Activated CD8-positive, alpha-beta memory T cell treated with anti-CD3 and anti-CD28 coated beads, Interleukin-2, amount 50 U/mL, for 1 hour (primary cell): ENCODE data around the gene NFATC3.
A peak's percentile ranks its signal among the peaks of the same experiment; 100 is the strongest.

ENCODE experiments used
- DNase-seq: peaks from one replicate; pipeline ENCODE4 v3.0.0-alpha.2; 2020; ENCODE audit errors: extremely low read depth

NFATC3 gene

DNA sequence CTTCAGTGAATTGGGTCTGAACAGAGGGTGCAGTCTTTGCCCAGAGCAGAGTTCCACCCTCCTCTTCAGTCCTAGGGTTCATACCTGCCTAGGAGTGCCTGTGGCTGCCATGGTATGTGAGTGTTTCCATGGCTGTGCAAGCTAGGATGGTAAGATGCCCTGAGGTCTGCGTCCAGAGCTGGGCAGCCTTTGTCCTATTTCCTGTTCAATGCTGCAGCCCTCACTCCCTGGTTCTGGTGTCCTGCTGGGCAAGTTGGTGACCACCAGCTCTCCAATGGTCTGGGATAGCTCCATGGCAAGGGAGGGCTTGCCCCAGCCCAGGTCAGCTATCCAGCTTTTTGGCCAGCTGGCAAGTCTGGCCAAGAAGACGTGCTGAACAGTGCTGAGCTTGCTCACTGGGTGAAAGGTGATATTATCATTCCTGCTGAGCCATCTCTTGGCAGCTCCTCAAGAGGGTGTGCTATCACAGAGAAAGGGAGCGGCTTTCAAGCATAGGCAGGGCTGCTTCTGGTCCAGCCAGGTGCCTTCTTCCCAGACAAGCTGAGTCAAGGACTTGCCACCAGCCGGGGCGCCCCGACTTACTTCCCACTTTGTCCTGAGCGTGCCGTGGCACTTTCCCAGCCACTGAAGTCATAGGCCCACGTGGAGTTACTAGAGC, 13.0 kb upstream of the NFATC3 start:
- DNase-seq: no peak

DNA sequence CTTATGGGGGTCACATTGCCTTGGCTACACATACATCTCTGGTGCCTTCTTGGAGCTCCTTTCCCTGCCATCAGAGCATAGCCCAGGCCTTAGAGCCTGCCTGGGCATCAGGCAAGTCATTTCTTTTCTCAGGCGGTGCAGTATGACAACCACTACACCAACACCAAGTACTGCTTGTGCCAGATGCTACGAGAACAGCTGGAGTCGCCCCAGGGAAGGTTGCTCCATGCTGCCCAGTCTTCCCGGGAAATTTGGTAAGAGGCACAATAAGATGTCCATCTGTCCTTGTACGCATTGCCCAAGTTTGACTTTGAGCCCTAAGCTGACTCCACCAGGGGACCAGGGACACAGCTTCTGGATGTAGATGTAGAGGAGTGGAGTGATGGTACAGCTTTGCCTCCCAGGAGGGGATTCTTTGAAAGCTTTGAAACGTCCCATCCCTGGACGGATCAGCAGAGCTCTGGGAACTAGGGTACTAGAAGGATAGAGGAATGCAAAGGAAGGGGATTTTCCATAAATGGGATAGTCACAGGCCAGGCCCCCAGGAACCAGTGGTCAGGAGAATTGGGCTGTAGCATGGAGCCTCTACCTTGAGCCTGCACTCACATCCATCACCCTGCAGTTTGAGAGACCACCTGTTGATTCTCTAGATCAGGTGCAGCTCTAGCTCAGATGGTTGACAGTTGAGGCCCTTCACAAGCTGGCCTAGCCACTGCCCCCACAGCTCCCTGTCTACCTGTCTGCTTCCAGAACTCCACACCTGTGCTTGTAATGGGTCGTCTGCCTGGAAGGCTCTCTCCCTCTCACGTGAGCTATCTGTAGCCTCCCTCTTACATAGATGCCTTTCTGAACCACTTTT, 11.0 kb upstream of the NFATC3 start:
- DNase-seq: no peak

DNA sequence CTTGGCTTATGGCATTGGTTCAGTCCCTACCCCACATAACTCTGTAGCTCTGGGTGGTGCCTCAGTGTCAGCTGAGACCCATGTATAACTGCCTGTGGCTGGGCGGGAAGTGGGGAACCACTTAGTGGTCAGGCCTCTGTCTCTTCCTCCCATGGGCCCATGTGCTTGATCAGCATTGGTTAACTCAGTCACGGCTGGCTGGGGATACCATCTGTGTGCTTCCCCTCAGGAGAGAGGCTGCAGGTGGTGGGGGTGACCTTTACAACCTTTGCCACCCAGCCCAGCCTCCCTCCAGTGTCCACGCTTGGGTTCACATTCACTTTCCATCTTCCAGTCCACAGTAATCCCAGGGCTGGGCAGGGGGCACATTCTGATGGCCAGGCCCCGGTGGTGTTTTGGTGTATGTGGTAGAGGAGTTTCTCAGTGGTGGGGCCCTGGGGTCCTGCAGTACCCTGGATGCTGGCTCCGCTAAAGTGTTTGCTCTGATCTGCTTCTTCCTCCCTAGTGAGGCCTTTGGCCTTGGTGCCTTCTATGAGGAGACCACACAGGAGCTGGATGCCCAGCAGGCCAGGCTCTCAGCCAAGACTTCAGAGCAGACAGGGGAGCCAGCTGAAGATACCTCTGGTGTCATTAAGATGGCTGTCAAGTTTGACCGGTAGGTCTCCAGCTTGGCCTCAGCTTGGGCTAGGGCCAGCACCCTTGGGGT, 10.2 kb upstream of the NFATC3 start:
- no peak for DNase-seq

DNA sequence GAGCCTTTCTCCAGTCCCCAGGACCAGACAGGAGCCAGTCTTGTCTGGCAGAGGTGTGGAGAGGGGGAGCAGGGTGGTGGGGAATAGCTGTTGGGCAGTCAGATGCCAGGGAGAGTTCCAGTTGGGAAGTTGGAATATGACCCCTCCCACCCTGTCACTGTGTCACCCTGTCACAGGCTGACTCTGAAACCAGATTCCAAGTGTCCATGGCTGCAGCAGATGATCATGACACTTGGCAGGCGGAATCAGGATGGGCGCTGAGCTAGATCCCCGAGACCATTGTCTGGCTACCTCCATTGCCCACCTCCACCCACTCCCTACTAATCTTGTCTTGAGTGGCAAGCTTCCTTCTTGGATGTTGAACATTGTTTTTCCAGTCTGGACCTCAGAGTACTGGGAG, 9.2 kb upstream of the NFATC3 start:
- no peak for DNase-seq

DNA sequence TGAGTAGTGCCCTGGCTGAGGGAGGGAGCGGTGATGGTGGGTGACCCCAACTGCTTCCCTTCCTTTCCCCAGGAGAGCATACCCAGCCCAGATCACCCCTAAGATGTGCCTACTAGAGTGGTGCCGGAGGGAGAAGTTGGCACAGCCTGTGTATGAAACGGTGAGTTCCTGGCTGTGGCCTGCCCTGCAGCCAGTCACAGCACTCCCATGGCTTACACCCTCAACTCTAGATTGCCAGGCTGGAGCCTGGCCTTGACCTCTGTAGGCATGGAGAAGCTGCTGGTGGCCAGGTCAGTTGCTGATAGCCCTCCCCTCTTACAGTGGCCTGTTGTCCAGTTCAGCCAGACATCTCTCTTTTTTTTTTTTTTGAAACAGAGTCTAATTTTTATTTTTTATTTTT, 8.6 kb upstream of the NFATC3 start:
- no peak for DNase-seq

DNA sequence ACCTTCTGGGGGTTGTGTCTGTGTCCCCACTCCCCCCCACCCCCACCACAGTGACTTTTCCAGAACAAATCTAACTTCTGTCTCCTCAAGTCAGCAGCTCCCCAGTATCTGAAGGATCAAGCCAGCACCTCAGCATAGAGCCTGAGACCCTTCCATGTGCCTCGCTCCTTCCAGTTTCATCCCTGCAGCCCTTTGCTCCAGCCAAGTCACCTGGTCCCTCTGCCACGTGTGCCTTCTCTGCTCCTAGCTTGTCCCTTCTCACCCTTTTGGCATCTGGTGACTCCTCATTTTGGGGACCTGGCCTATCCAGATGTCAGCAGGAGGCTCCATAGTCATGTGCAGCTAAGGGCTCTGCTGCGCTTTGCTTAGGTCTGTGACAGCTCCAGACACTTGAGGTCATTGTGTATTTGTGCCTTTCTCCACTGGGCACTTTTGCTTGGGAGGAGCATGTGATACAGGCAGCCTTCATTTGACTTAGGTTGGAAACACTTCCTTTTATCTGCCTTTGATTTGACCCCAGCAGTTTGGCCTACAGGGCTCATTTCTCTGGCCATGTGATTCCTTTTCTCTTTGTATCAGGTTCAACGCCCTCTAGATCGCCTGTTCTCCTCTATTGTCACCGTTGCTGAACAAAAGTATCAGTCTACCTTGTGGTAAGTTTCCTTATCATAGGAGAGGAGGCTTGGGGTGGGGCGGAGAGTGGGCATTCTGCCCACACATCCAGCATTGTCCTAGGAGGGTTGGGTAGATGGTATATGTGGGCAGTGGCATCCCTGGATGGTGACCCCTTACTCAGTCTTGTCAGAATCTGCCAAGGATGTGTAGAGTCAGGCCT, 7.1 kb upstream of the NFATC3 start:
- DNase-seq: no peak

DNA sequence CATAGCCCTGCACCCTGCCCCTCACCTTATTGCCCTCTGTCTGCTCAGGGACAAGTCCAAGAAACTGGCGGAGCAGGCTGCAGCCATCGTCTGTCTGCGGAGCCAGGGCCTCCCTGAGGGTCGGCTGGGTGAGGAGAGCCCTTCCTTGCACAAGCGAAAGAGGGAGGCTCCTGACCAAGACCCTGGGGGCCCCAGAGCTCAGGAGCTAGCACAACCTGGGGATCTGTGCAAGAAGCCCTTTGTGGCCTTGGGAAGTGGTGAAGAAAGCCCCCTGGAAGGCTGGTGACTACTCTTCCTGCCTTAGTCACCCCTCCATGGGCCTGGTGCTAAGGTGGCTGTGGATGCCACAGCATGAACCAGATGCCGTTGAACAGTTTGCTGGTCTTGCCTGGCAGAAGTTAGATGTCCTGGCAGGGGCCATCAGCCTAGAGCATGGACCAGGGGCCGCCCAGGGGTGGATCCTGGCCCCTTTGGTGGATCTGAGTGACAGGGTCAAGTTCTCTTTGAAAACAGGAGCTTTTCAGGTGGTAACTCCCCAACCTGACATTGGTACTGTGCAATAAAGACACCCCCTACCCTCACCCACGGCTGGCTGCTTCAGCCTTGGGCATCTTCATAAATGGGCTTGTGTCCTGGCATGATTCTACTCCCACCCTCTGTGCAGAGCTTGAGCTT, 6.3 kb upstream of the NFATC3 start:
- DNase-seq: no peak

DNA sequence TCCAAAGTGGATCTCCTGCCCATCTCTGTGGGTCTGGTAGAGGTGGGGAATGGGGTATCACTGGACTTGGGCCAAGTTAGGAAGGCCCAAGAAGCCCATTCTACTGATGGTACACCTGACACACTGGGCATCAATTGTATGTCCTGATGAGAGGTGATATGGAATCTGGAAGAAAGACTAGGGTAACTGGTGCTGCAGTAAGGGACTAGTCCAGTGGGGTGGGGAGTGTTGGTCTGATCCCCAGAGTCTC, 5.9 kb upstream of the NFATC3 start:
- no peak for DNase-seq

DNA sequence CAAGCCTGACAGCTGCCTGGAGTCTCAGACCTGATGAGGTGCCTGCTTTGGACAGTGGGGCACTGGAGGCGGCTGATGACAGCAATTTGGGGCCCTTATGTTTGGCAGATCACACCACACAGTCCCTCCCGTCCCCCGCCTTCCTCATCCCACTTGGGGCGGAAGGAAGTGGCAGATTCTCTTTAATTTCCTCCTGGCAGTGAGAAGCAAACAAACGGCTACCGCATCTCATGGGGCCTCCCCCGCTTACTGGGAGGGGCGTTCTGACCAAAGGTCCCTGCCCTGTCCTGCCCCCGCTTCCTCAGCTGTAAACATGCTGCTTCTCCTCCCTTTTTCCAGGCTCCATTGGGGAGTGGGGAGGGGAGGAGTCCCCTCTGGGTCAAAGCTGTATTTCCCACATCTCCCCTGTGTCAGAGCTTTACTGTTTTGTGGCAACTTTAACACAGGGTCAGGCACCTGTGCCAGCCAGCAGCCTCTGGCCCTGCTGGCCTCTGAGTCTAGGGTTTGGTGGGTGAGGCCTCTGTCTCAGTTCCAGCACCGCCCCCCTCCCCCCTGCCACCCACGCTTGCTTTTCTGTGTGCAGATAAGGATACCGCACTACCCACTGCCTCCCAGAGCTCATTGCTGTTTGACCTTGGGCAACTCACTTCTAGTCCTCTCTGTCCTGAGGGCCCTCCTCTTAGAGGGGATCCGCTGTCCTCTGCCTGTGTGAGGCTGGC, 5.4 kb upstream of the NFATC3 start:
- DNase-seq: no peak

DNA sequence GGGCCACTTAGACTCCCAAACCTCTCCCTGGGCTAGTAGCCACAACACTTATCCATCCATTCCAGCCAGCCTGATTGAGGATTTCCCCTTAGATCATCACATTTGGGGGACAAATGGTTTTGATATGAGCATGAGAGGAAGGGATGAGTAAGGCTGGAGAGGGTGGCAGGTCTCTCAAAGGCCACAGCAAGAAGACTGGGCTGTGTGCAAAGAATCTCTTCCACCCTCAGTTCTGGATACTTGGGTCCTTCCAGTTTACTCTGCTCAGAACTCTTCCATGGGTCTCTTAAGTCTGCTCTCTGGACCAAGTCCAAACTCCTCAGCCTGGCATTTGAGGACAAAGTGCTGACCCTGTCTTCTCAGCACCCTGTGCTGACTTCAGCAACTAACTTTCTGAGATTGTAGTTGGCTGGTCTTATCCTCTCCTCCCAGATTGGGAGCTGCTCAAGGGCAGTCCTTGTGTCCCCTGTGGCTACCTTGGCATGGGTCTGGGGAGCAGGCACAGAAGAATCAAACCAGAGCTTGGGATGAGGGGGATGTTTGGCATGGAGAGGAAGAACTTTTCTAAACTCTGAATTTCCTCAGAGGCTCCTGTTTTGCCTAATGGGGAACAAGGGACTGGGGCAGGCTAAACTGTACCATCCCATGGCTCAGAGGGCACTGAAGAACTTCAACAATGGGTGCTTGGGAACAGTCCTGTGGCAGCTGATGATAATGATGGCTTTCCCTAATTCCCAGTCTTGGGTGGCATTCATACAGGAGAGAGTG, 3.1 kb upstream of the NFATC3 start:
- no peak for DNase-seq

DNA sequence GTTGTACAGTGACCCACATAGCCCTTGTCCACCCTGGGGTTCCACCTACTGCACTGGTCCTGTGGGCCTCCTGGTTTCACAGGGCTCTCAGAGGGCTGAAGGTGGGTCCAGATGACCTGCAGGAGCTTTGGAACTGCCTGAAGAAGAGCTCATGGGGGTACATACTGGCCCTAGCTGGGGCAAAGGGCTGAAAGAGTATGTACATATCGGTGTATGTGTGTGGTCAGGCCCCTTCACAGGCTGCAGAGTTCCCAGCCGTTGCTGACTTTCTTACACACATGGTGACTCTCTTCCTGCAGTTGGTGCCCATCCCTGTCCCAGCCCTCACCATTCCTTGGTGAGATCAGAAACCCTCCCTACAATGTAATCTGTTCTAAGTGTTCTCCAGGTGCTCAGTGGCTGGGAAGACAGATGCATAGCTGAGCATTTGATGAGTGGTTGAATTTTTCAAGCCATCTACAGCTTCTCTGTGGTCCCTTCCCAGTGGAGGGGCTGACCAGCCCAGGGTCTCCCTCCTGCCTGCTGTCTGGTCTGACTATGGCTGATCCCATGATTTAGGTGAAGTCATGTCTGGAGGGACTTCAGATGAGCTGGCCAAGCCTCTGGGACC, 2.4 kb upstream of the NFATC3 start:
- DNase-seq: no peak

DNA sequence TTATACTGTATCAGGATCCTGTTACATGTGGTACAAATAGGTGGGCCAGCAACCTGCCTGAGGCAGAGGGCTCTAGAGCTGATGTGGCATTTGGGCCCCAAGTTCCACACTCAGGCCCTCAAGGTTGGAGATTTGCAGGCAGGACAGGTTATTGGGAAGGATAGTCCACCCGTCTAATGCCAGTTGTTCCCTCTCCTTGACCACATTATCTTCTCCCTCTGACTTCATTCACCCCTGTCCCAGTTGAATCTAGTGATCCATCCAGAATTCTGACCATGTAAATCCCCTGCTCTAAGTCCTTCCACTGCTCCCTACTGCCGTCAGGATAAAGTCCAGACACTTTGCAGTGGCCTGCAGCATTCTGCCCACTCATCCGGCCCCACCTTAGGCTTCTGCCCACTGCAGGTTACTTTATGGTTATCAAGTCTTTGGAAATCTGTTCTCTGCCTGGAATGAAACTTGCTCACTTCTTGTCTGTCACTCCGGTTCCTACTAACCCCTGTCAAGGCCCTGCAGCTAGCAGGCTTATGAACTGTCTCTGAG, 1.9 kb upstream of the NFATC3 start:
- DNase-seq: no peak

DNA sequence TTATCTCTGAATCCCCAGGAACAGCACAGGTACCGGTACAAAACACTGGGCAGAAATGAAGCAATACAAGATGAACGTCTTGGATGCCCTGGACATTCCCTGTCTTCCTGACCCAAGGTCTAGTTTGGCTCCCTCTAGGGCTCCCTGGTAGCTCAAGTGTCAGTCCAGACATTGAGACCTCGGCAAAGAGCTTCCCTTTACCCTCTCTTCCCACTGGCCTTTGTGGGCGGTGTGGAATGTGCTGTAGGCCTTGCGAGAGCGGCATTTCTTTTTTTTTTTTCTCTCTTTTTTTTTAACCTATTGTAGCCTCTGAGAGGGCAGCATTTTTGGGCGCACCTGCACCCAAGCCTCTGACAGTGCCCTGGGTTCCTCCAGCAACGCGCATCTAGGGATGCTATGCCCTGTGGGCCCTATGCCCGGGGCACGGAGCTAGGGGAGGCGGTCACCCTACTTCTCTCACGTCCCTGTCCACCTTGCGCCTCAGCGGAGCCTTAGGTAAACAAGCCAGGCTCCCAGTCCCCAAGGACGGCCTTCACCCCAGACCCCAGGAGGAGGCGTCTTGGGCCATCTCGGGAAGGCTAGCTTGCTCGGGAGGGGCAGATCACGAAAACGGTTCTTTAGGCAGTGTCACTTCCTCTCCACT, 1.2 kb upstream of the NFATC3 start:
- DNase-seq: no peak

DNA sequence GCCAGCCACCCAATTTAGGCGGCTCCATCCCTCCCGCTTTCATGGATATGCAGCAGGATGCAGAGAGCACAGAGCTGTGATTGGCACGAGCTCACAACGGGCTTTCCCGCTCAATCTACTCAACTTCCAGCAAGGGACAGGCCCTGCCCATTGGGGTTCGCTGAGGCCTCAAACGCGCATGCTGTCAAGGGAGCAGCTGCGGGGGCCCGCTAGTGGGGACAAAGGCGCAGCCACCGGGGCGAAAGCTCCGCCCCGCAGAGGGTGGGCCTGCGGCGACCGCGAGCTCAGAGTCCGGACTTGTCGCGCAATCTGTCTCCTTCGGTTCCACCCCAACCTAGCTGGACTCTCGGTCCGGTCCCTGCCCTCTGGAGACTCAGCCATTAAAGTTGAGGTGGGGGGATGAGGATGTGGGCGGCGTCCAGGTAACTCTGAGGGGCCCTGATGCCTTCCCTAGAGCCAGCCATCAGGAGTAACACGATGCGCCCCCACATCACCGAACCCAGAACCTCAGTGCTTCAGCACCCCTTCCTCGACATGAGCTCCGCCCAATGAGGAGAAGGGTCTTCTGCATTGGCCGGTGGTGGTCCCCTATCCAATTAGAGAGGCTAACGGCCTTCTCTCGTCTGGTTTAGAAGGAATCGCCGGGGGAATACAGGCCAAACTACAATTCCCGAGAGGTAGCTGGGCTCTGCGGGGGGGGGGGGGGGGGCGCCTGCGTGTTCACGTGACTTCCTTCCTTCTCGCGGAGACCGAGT, 489 bp upstream of the NFATC3 start:
- DNase-seq: peak; percentile 43

DNA sequence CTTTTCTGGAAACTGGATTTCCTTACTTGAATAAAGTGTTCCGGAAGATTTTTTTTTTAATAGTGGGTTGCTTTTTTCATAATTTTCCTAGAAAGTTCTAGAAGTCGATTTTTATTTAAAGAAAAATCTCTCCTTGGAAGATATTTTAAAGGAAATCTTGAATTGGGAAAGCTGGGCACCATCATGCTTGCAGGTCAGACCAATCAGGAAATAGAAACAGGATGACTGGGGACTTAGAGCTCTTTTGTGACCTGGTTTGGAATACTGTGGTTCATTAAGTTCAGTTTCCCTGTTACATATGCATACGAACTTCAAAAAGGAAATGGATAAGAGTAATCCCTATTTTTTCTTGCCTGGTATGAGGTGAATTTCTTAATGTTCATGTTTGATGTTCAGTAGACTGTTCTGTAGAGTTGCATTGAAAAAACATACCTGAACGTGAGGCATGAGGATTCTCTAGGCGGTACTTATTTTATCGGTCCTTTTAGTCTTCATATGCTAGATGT, 1.2 kb downstream of the NFATC3 start:
- DNase-seq: no peak

DNA sequence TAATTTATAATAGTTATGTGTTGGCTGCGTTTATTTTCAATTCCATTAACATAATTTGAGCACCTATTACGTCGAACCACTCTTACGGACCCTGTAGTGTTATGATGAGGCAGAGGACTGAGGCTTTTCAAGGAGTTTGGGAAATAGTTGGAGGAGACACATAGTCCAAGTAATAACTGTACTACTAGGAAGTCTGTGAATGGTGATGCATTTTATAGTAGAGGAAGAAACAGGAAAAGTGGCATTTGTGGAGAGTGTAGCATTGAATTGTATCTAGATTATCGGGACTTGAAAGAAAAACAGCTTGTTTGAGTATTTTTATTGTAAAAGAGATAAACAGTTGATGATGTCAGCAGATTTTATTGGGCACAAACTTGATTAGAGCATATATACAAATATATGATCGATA, 1.7 kb downstream of the NFATC3 start:
- no peak for DNase-seq

DNA sequence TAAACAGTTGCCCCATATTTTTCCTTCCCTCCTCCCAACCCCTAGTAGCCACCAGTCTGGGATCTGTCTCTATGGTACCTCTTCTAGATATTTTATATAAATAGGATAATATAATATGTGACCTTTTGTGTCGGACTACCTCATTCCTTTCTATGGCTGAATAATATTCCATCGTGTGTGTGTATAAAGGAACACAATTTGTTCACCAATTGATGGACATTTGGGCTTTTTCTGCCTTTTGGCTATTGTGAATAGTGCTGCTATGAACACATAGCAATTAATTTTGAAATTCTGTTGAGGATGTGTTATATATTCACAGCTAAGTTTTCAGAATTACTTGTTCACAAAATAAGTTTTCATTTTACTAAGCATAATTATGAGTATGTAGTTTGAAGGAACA, 2.5 kb downstream of the NFATC3 start:
- no peak for DNase-seq
